ENCODE data around the gene FCHO1.

The FCHO1 gene

GRCh38 chr19:17751103-17751911 lies at the start of gene FCHO1:
Gene FCHO1 (plus strand): TSS chr19:17751477. CDS start chr19:17755165, 3,688 bp downstream.
- peak; percentile 90 for DNase-seq (ENCODE audit: low spot score)

DNA sequence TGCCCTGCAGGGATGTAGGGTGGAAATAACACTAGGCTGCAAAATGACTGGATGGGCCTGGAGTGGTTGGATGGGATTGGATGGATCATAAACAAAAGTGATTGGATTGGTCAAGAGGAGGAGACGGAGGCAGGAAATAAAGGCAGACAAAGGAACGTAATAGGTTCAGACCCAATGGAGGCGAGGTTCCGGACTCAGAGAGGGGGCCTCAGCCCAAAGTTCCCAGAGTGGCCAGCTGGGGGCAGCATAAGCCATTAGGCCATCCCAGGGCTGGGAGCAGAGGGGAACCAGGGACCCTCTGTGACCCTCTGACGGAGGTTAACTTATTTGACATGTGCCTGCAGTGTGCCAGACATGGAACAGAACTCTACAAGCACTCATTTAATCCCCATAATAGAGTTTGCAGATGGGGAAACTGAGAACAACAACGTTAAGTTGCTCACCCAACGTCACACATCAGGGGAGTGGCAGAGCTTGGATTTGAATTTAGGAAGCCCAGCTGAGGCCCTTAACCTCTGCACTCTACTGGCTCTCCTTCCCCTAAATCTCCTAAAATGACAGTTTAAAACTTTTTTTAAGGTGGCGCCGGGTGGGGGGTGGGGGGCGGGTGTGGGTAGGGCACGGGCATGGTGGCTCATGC lies 47.3 kb upstream of the FCHO1 start:
- peak; percentile 73 for DNase-seq (ENCODE audit: low spot score)

DNA sequence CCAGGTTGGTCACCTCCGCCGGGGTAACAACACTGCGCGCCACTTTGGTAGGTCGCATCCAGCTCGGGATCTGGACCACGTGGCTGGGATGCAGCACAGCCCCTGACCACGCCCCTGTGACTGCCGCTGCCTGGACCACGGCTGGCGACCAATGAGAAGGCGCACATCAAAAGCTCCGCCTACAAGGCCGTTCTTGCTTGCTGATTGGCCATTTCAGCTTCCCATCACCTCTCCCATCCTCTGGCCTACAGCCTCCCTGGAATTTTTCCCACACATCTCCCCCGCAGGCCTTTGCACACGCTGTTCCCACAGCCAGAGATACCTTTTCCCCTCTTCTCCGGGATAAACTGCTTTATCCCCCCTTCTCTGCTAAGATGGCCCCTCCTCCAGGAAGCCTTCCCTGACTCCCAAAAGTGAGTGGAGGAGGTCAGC lies 44.5 kb upstream of the FCHO1 start:
- DNase-seq (ENCODE audit: low spot score), result no peak

DNA sequence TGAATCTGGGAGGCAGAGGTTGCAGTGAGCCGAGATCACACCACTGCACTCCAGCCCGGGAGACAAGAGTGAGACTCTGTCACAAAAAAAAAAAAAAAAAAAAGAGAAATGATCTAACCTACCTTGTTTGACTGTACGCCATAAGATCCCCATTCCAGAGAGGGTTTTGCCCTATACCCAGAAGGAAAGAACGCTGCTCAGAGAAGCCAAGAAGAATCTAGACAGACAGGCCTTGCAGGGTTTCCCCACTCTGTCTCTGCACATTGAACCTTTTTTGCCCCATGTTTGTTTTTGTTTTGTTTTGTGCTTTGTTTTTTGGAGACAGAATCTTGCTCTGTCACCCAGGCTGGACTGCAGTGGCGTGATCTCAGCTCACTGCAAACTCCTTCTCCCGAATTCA lies 39.4 kb upstream of the FCHO1 start:
- DNase-seq (ENCODE audit: low spot score), result no peak

- peak; percentile 43 for DNase-seq (ENCODE audit: low spot score)
These were observed 34.9 kb upstream of the FCHO1 start for GRCh38 chr19:17716309-17716929.

DNA sequence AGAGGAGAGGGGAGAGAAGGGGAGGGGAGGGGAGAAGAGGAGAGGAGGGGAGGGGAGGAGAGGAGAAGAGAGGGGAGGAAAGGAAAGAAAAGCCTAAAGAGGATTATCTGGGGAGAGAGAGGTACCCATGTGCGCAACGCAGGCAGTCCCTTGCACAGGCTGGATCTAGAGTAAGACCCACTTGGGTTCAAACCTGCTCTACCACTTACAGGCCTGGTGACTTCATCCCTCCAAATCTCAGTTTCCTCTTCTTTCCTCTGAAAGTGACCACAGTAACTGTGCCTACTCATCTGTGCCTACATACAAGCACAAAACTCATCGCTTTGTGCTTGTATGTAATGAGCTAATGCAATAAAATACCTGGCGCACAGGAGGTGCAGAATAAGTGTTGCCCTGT lies 32.7 kb upstream of the FCHO1 start:
- DNase-seq (ENCODE audit: low spot score), result peak; percentile 36

DNA sequence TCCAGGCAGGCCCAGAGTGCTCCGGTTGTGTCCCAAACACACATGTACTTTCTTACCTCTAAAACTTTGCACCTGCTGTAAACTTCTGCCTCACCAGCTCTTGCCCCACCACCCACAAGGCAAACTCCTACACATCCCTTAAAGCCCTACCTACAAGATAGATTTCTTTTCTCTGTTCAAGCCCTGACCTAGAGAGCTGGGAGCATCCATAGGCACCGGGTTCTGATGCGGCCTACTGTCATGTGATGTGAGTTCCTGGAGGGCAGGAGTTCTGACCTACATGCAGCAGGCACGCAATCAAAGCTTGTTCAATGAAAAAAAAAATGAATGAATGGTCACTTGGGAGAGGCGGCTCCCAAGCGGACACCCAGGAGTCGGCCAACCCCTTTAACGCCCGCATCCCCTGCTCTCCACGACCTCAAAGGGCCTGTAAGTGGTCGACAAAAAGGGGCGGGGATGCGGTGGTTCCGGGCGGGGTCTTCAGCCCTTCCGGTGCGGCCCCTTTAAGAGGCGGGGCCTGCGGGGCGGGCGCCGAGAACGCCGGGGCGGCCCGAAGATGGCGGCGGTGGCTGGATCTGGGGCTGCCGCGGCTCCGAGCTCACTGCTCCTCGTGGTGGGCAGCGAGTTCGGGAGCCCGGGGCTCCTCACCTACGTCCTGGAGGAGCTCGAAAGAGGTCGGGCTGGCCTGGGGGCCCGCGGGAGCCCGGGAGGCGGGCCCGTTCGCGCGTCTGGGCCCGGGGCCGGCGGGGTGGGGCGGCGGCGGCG lies 32.1 kb upstream of the FCHO1 start, which contains the start of gene MAP1S:
Gene MAP1S (plus strand): TSS at position 534 of the 765 bp plus-strand sequence. CDS start 23 bp downstream, at position 557.
- DNase-seq (ENCODE audit: low spot score), result peak; percentile 73

- DNase-seq (ENCODE audit: low spot score), result no peak
These were observed 31.4 kb upstream of the FCHO1 start for GRCh38 chr19:17719730-17720400.

DNA sequence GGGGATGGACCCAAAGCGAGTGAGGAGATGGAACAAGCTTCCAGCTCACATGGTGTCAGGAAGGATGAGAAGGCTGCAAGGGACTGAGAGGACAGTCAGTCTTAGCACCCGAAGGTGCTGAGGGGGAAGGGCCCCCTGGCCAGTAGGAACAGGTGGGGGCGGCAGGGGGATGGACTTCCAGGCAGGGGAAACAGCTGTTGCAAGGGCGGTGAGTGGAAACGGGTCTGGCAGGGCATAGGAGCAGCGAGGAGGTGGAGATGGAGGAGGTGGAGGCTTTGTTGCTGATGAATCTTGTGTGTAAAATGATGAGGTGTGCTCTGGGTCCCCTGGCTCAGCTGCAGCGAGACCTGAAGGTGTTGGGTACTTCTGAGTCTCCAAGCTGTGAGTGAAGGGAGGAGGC lies 30.8 kb upstream of the FCHO1 start:
- no peak for DNase-seq (ENCODE audit: low spot score)

- DNase-seq (ENCODE audit: low spot score), result no peak
These were observed 30.1 kb upstream of the FCHO1 start for GRCh38 chr19:17721111-17721628.

DNA sequence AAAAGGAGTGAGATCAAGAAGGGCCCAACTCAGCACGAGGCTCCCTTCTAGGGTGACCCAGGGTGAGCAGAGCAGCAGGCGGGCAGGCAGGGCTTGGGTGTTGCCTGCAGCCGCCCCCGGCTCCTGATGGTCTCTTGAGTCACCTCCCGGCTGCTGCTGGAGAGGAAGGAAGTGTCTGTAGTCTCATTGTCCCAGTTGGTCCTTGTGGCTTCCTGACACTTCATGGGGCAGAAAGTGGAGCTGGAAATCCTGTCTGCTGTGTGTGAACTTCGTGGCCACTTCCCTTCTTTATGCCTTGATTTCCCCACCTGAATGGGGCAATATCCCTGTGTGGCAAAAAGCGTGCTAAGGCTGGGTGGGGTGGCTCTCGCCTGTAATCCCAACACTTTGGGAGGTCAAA lies 29.5 kb upstream of the FCHO1 start:
- no peak for DNase-seq (ENCODE audit: low spot score)

DNA sequence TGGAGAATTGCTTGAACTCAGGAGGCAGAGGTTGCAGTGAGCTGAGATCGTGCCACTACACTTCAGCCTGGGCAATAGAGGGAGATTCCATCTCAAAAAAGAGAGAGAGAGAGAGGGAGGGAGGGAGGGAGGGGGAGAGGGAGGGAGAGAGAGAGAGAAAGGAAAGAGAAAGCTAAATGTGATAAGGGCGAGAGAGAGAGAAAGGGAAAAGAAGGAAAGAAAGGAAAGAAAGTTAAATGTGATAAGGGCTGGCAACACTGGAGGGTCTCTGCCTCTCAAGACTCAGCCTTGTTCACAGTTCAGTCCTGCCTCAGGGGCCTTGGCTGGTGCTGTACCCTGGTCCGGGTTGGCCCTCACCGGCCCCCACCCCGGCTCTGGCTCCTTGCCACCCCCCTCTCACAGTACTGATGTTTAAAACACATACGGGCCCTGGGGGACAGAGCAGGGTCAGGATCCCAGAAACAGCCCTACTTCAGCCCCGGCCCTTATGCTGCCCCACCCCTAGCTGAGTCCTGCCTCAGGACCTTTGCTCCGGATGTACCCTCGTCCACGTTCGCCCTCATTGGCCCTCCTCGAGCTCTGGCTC lies 28.5 kb upstream of the FCHO1 start:
- no peak for DNase-seq (ENCODE audit: low spot score)

DNA sequence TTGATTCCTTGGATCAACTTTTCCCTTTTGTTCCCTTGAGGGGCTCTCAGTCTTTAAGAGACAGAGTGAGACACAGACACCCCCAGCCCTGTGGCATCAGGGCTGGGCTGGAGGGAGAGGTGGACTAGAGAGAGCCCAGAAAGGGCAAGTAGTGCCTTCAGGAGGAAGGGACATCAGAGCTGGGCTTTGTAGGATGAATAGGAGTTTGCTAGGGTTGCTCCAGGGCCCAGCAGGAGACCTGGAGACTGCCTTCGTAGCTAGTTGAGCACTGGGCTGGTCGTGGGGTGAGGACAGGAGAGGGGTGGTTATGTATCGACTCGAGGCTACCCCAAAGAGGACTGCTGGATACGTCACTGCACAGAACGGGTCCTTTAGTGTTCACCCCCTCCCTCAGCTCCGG lies 26.6 kb upstream of the FCHO1 start:
- DNase-seq (ENCODE audit: low spot score), result no peak

GRCh38 chr19:17725422-17726078 lies 25.7 kb upstream of the FCHO1 start:
- no peak for DNase-seq (ENCODE audit: low spot score)

DNA sequence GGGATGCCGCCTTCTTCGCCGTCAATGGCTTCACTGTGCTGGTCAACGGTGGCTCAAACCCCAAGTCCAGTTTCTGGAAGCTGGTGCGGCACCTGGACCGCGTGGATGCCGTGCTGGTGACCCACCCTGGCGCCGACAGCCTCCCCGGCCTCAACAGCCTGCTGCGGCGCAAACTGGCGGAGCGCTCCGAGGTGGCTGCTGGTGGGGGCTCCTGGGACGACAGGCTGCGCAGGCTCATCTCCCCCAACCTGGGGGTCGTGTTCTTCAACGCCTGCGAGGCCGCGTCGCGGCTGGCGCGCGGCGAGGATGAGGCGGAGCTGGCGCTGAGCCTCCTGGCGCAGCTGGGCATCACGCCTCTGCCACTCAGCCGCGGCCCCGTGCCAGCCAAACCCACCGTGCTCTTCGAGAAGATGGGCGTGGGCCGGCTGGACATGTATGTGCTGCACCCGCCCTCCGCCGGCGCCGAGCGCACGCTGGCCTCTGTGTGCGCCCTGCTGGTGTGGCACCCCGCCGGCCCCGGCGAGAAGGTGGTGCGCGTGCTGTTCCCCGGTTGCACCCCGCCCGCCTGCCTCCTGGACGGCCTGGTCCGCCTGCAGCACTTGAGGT lies 25.0 kb upstream of the FCHO1 start:
- no peak for DNase-seq (ENCODE audit: low spot score)

DNA sequence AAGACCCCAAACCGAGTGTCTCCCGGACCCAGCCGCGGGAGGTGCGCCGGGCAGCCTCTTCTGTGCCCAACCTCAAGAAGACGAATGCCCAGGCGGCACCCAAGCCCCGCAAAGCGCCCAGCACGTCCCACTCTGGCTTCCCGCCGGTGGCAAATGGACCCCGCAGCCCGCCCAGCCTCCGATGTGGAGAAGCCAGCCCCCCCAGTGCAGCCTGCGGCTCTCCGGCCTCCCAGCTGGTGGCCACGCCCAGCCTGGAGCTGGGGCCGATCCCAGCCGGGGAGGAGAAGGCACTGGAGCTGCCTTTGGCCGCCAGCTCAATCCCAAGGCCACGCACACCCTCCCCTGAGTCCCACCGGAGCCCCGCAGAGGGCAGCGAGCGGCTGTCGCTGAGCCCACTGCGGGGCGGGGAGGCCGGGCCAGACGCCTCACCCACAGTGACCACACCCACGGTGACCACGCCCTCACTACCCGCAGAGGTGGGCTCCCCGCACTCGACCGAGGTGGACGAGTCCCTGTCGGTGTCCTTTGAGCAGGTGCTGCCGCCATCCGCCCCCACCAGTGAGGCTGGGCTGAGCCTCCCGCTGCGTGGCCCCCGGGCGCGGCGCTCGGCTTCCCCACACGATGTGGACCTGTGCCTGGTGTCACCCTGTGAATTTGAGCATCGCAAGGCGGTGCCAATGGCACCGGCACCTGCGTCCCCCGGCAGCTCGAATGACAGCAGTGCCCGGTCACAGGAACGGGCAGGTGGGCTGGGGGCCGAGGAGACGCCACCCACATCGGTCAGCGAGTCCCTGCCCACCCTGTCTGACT lies 24.1 kb upstream of the FCHO1 start:
- no peak for DNase-seq (ENCODE audit: low spot score)

- no peak for DNase-seq (ENCODE audit: low spot score)
These were observed 23.4 kb upstream of the FCHO1 start for GRCh38 chr19:17727843-17728242.

DNA sequence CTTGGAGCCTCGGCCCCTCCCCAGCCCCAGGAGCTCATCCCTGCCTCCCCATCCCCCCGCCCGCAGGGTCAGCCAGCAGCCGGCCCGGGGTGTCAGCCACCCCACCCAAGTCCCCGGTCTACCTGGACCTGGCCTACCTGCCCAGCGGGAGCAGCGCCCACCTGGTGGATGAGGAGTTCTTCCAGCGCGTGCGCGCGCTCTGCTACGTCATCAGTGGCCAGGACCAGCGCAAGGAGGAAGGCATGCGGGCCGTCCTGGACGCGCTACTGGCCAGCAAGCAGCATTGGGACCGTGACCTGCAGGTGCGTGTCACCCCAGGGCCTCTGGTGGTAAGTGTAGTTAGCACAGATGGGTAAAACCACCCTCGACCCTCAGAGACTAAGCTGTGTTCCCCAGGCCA lies 18.1 kb upstream of the FCHO1 start:
- no peak for DNase-seq (ENCODE audit: low spot score)

DNA sequence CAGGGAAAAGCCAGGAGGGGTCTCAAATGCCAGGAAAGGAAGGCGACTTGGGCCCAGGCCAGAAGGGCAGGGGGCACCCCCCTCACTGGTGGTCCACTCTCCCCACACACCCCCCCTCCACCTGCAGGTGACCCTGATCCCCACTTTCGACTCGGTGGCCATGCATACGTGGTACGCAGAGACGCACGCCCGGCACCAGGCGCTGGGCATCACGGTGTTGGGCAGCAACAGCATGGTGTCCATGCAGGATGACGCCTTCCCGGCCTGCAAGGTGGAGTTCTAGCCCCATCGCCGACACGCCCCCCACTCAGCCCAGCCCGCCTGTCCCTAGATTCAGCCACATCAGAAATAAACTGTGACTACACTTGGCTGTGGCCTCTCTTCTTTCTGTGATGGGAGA lies 17.1 kb upstream of the FCHO1 start:
- DNase-seq (ENCODE audit: low spot score), result no peak

All from NAMALWA (cell line).